ENCODE measurements around the gene CABP4. TPM values are rescaled to one million over a fixed set of nuclear protein-coding genes. Genes with fewer than 3 reads are reported as not detected.

CABP4 gene
- total RNA-seq, 6 experiments from 2014 or later = not detected

GRCh38 chr11:67501854-67502253, 46.7 kb downstream of the CABP4 start:
- H3K36me3 Mint-ChIP-seq (ENCODE audit: low read depth) = peaks cover 9% of the 10 kb centered on the region

GRCh38 chr11:67502328-67502979, 47.3 kb downstream of the CABP4 start:
- H3K27me3 Mint-ChIP-seq (ENCODE audit: insufficient read depth) = peaks cover 3% of the 10 kb centered on the region; the same call in 1 of the 2 replicates
- peaks cover 9% of the 10 kb centered on the region for H3K36me3 Mint-ChIP-seq (ENCODE audit: low read depth)
- H3K9me3 Mint-ChIP-seq = no peaks in the 10 kb centered on the region
- no peak overlapping the region for H3K27ac Mint-ChIP-seq
- peaks cover 30% of the 10 kb centered on the region for H3K4me1 Mint-ChIP-seq (ENCODE audit: low read depth)
- no peak for TF ChIP-seq CTCF (IDR thresholded peaks at IDR 0.05)
- peak overlapping the region; percentile 36 for H3K4me3 Mint-ChIP-seq
- no peak for DNase-seq

More at GRCh38 chr11:67501854-67502253, 46.7 kb downstream of the CABP4 start:
- no peak for TF ChIP-seq CTCF (IDR thresholded peaks at IDR 0.05)
- DNase-seq = no peak
- Mint-ChIP-seq H3K4me3 (no peak overlapping the region), H3K4me1 (ENCODE audit: low read depth) (peaks cover 25% of the 10 kb centered on the region), H3K27me3 (ENCODE audit: insufficient read depth) (peaks cover 3% of the 10 kb centered on the region; the same call in 1 of the 2 replicates), H3K27ac (no peak overlapping the region), H3K9me3 (no peaks in the 10 kb centered on the region)

GRCh38 chr11:67503119-67504004, 48.2 kb downstream of the CABP4 start:
- Mint-ChIP-seq H3K9me3 (no peaks in the 10 kb centered on the region), H3K4me1 (ENCODE audit: low read depth) (peaks cover 30% of the 10 kb centered on the region), H3K27me3 (ENCODE audit: insufficient read depth) (peaks cover 3% of the 10 kb centered on the region; the same call in 1 of the 2 replicates), H3K4me3 (peak overlapping the region; percentile 39), H3K27ac (no peak overlapping the region), H3K36me3 (ENCODE audit: low read depth) (peaks cover 9% of the 10 kb centered on the region)
- DNase-seq = no peak
- TF ChIP-seq CTCF (IDR thresholded peaks at IDR 0.05) = no peak

GRCh38 chr11:67504005-67504949, 49.1 kb downstream of the CABP4 start:
- Mint-ChIP-seq H3K27ac (peak overlapping the region; percentile 75), H3K27me3 (ENCODE audit: insufficient read depth) (peaks cover 10% of the 10 kb centered on the region), H3K4me1 (ENCODE audit: low read depth) (peaks cover 37% of the 10 kb centered on the region), H3K36me3 (ENCODE audit: low read depth) (peaks cover 9% of the 10 kb centered on the region), H3K9me3 (no peaks in the 10 kb centered on the region), H3K4me3 (peak overlapping the region; percentile 89)
- DNase-seq = no peak
- TF ChIP-seq CTCF (IDR thresholded peaks at IDR 0.05) = no peak

- peak within 1 kb of the TSS; percentile 89 for H3K4me3 Mint-ChIP-seq
- no peak for TF ChIP-seq CTCF (IDR thresholded peaks at IDR 0.05)
- H3K27me3 Mint-ChIP-seq (ENCODE audit: insufficient read depth) = peaks cover 11% of the 10 kb centered on the region
- H3K9me3 Mint-ChIP-seq = no peaks in the 10 kb centered on the region
- peaks cover 45% of the 10 kb centered on the region for H3K4me1 Mint-ChIP-seq (ENCODE audit: low read depth)
- DNase-seq = no peak
- peaks cover 9% of the 10 kb centered on the region for H3K36me3 Mint-ChIP-seq (ENCODE audit: low read depth)
- peak within 1 kb of the TSS; percentile 91 for H3K27ac Mint-ChIP-seq
Observed at GRCh38 chr11:67504950-67505581, 49.9 kb downstream of the CABP4 start, which contains the start of gene PITPNM1. Gene PITPNM1, minus strand, starts transcription at chr11:67505363. Its CDS starts 1,183 bp downstream, at chr11:67504180.

All from HFFc6 (cell line).